HG02973 (cell line): ENCODE results near the gene ZFP90.
"Not testable (repeated sequence)": the region's sequence is repeated elsewhere in the genome, so short reads cannot be mapped to it uniquely, and the experiment has no call there.

Experiments used
- ATAC-seq: cut with Tn5 transposase; IDR thresholded peaks from one replicate; pipeline ENCODE4 v1.9.1; 2021; ENCODE audit warnings: moderate library complexity; ENCODE audit not compliant: unreplicated experiment

Gene ZFP90

GRCh38 chr16:68517606-68518166 is 21.4 kb upstream of the ZFP90 start:
- no peak for ATAC-seq

GRCh38 chr16:68519225-68519745 is 19.8 kb upstream of the ZFP90 start:
- no peak for ATAC-seq

- peak; percentile 88 for ATAC-seq
These were observed 18.4 kb upstream of the ZFP90 start for GRCh38 chr16:68520649-68521086.

GRCh38 chr16:68524069-68524820 is 14.8 kb upstream of the ZFP90 start:
- no peak for ATAC-seq

GRCh38 chr16:68526143-68526781 is 12.8 kb upstream of the ZFP90 start:
- no peak for ATAC-seq

- ATAC-seq = no peak
These were observed 12.3 kb upstream of the ZFP90 start for GRCh38 chr16:68526782-68527145.

- no peak for ATAC-seq
These were observed 10.9 kb upstream of the ZFP90 start for GRCh38 chr16:68528233-68528632.

GRCh38 chr16:68528686-68529379 is 10.3 kb upstream of the ZFP90 start:
- peak; percentile 62 for ATAC-seq

GRCh38 chr16:68529608-68529930 is 9.5 kb upstream of the ZFP90 start:
- ATAC-seq = peak; percentile 18

- ATAC-seq = peak; percentile 76
These were observed 9.0 kb upstream of the ZFP90 start for GRCh38 chr16:68529931-68530701.

- no peak for ATAC-seq
These were observed 5.2 kb upstream of the ZFP90 start for GRCh38 chr16:68533937-68534336.

- no peak for ATAC-seq
These were observed 3.8 kb upstream of the ZFP90 start for GRCh38 chr16:68535331-68535730.

- peak; percentile 9 for ATAC-seq
These were observed 684 bp downstream of the ZFP90 start for GRCh38 chr16:68539711-68540239.

- ATAC-seq = no peak
These were observed 9.9 kb downstream of the ZFP90 start for GRCh38 chr16:68548947-68549346.

GRCh38 chr16:68553186-68553585 is 14.1 kb downstream of the ZFP90 start:
- ATAC-seq = no peak

- ATAC-seq = not testable (repeated sequence)
These were observed 21.2 kb downstream of the ZFP90 start for GRCh38 chr16:68560341-68560740.

GRCh38 chr16:68563631-68564381 is 24.7 kb downstream of the ZFP90 start:
- ATAC-seq = no peak

GRCh38 chr16:68564382-68564985 is 25.4 kb downstream of the ZFP90 start:
- no peak for ATAC-seq

- ATAC-seq = no peak
These were observed 35.4 kb downstream of the ZFP90 start for GRCh38 chr16:68574479-68574878.
